Measurements from ENCODE around the gene DVL1. TPM values are rescaled to one million over a fixed set of nuclear protein-coding genes. Genes with fewer than 3 reads are reported as not detected.

Gene DVL1
- total and polyA plus RNA-seq, 9 of the 15 experiments (the other 6 are each of a cell fraction or from before 2014, with no cell fraction given) = 0.62 to 135 (median 24.3) TPM

- Histone ChIP-seq H3K4me3 (no peak overlapping the region), H2AFZ (ENCODE audit: low read depth, low read length) (no peak overlapping the region), H3K4me1 (replicated peaks in 1 of 2; ENCODE audit: control insufficient read depth in 2 of 2, insufficient read depth in 2 of 2, low read length in 2 of 2) (peaks cover 16 to 76% of the 10 kb centered on the region in 2 experiments), H3K4me2 (ENCODE audit: insufficient read depth, low read length) (no peak overlapping the region), H3K79me2 (ENCODE audit: control insufficient read depth, insufficient read depth, low read length) (peaks cover 16% of the 10 kb centered on the region), H3K9ac (ENCODE audit: insufficient read depth in 1 of 2, low read depth in 2 of 2, low read length in 2 of 2) (peak overlapping the region in 1 of 2 experiments; percentile 69; a peak in 2 of 4 replicates), H4K20me1 (replicated peaks; ENCODE audit: control insufficient read depth, insufficient read depth, low read length) (peaks cover 3% of the 10 kb centered on the region; the same call in 1 of the 2 replicates), H3K27me3 (ENCODE audit: control insufficient read depth in 2 of 2, insufficient read depth in 2 of 2, low read length in 2 of 2) (no peaks in the 10 kb centered on the region), H3K27ac (ENCODE audit: extremely low read depth, low read depth, low read length) (no peak overlapping the region), H3K9me3 (replicated peaks; ENCODE audit: control insufficient read depth, insufficient read depth, low read depth, low read length) (no peaks in the 10 kb centered on the region), H3K9me1 (ENCODE audit: control insufficient read depth, insufficient read depth, low read length) (no peaks in the 10 kb centered on the region), H3K36me3 (ENCODE audit: control insufficient read depth, insufficient read depth, low read length) (no peaks in the 10 kb centered on the region)
- in situ Hi-C loops (cut with MboI) = no loop called here
- POLR2A ChIA-PET = interaction anchor here (0.5 to 1.1 kb wide), 4 partner anchors 15 to 141 kb away, joined by 3 read pairs; no protein-coding TSS in a partner anchor
- whole genome bisulfite sequencing (ENCODE audit: insufficient coverage, low coverage, missing lambda C conversion rate) = 71% methylated on average over 26 of the region's 28 CpGs
- CTCF ChIA-PET (ENCODE audit: low intra/inter-chr PET ratio) = no interaction called here
- intact Hi-C loops (cut with micrococcal nuclease) = no loop called here
- DNase-seq (ENCODE audit: extremely low read depth in 1 of 4, low spot score in 3 of 4) (no peak), FAIRE-seq (no peak), ATAC-seq (no peak)
- BruUV-seq (replicated peaks) = no TSS peak
- no peak for TF ChIP-seq CHD7 (IDR thresholded peaks at IDR 0.05; ENCODE audit: low read depth, low read length)
- TF ChIP-seq POLR2G (IDR thresholded peaks at IDR 0.05; ENCODE audit: low read depth, low read length) = peak; percentile 57
- TF ChIP-seq FOXO4 (CRISPR knock-in tag; IDR thresholded peaks at IDR 0.05) = no peak
- TF ChIP-seq KDM5B (IDR thresholded peaks at IDR 0.05; ENCODE audit: insufficient replicate concordance, low read depth, low read length) = peak; percentile 23
- TF ChIP-seq SOX6 (IDR thresholded peaks at IDR 0.05) = no peak
- TF ChIP-seq HMGN3 (IDR thresholded peaks at IDR 0.05; ENCODE audit: borderline replicate concordance, extremely low read depth, insufficient read length, low read depth, low read length) = peak; percentile 28
- 0 out of 2 replicates have a peak, but pooled peaks have one; percentile 27 for TF ChIP-seq HNRNPL (IDR thresholded peaks at IDR 0.05; ENCODE audit: low read depth, low read length)
- TF ChIP-seq TBL1XR1 (IDR thresholded peaks at IDR 0.05; ENCODE audit: low read length in 2 of 2) = no peak
Observed at GRCh38 chr1:1353389-1354151, 4.4 kb upstream of the DVL1 start.
